Immature natural killer cell (primary cell): Measurements from ENCODE around the gene SERPINC1. TPM values are rescaled to one million over a fixed set of nuclear protein-coding genes. Genes with fewer than 3 reads are reported as not detected.
"Not testable (repeated sequence)": the region's sequence is repeated elsewhere in the genome, so short reads cannot be mapped to it uniquely, and the experiment has no call there.

ENCODE experiments used
- DNase-seq, 3 donors: peaks; one replicate each; pipeline ENCODE4 v3.0.0; 2022; ENCODE audit warnings: mixed read lengths in 1 of 3
- H3K27ac Mint-ChIP-seq, 6 donors: one replicate each; pipeline ENCODE4 v1.8.0; 2020; ENCODE audit warnings: mixed read lengths in 6 of 6, mild to moderate bottlenecking in 5 of 6, inconsistent platforms in 4 of 6, moderate library complexity in 3 of 6
- H3K27me3 Mint-ChIP-seq, 3 donors: one replicate each; pipeline ENCODE4 v1.8.0; 2020 to 2021; ENCODE audit warnings: low read depth in 3 of 3, mild to moderate bottlenecking in 3 of 3, mixed read lengths in 3 of 3, moderate library complexity in 3 of 3, inconsistent platforms in 1 of 3
- H3K36me3 Mint-ChIP-seq, 3 donors: one replicate each; pipeline ENCODE4 v1.8.0; 2020; ENCODE audit warnings: mixed read lengths in 3 of 3, inconsistent platforms in 2 of 3, mild to moderate bottlenecking in 2 of 3
- H3K4me1 Mint-ChIP-seq, 2 donors: one replicate each; pipeline ENCODE4 v1.8.0; 2020; ENCODE audit warnings: inconsistent platforms in 2 of 2, mild to moderate bottlenecking in 2 of 2, mixed read lengths in 2 of 2, moderate library complexity in 1 of 2
- H3K4me3 Mint-ChIP-seq, 5 donors: one replicate each; pipeline ENCODE4 v1.8.0; 2020; ENCODE audit warnings: mild to moderate bottlenecking in 5 of 5, mixed read lengths in 5 of 5, inconsistent platforms in 3 of 5, moderate library complexity in 3 of 5
- H3K9me3 Mint-ChIP-seq, 6 donors: one replicate each; pipeline ENCODE4 v1.8.0; 2020; ENCODE audit warnings: mild to moderate bottlenecking in 6 of 6, mixed read lengths in 6 of 6, inconsistent platforms in 4 of 6, moderate library complexity in 3 of 6
- polyA plus RNA-seq, 3 donors: library from polyadenylated mRNA; unstranded; fragments of 300-500 nt; fragmentation: Illumina TruSeq; gene quantifications; one replicate each; pipeline ENCODE4 v1.2.3, GENCODE V29; 2021

Gene SERPINC1
- polyA plus RNA-seq, 3 donors from 2014 or later, result 0.62 TPM; not detected in 2

DNA sequence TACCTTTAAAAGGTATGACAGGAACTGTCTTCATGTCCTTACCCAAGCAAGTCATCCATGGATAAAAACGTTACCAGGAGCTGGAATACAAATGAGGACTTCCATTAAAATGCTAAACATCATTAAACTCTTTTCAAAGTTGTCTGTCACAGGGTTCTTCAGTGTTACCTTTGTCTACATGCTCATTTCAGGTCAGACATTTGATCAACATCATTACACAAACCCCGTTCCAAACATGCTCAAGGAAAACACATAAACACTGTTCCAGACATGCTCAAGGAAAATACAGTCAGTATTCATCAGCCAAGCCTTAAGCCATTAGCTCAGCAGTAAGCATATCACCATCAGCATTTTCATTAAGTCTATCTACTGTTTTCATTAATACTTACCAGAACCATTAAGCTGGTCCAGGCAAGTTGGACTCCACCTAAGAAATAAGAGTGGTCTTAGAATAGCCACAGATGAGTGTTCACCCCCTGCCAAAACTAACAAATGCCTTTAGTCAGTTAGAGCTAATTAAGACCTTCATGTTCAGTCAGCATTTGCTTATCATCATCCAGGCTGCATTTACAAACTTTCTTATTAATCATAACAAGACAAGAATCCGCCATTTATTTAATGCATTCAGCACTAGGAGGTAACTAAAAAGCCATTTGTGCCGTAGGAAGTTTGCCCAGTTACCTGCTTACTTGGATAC, 51.5 kb downstream of the SERPINC1 start:
- Mint-ChIP-seq H3K4me1 (peaks cover 52 to 65% of the 10 kb centered on the region in 2 donors), H3K9me3 (no peaks in the 10 kb centered on the region), H3K27me3 (peaks cover 7 to 20% (median 8%) of the 10 kb centered on the region in 3 donors), H3K4me3 (peak overlapping the region; percentile 45 to 97 (median 94)), H3K36me3 (peaks cover 19 to 36% (median 30%) of the 10 kb centered on the region in 3 donors), H3K27ac (peak overlapping the region; percentile 52 to 100 (median 95))
- DNase-seq, result no peak

DNA sequence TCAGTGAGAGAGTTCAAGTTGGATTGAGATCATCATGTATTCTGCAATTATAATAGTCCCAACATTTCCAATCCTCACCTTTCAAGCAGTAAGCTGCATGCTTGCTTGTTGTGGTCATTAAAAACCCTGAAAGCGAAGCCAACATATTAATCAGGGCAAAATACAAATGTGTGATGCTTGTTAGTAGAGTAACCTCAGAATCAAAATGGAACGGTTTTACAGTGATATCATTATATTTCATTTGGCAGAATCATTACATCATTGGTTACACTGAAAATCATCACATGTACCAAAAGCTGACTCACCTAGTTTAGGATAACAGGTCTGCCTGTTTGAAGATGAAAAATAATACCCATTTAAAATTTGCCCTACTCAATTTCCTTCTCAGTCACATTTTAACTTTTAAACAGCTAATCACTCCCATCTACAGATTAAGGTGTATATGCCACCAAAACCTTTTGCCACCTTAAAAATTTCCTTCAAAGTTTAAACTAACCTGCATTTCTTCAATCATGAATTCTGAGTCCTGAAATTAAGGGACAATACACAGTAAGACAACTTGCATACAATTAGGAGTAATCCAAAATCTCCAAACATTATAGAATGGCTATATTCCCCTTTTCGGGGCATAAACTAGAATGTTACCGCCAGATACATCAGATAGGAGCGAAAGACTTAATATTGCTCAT, 52.8 kb downstream of the SERPINC1 start:
- Mint-ChIP-seq H3K27me3 (peaks cover 7 to 20% (median 8%) of the 10 kb centered on the region in 3 donors), H3K4me1 (peaks cover 39 to 52% of the 10 kb centered on the region in 2 donors), H3K9me3 (no peaks in the 10 kb centered on the region), H3K36me3 (peaks cover 14 to 37% (median 32%) of the 10 kb centered on the region in 3 donors), H3K27ac (peak overlapping the region; percentile 24 to 86 (median 41)), H3K4me3 (peak overlapping the region in 2 of 5 donors; percentile 6 to 68)
- no peak for DNase-seq

DNA sequence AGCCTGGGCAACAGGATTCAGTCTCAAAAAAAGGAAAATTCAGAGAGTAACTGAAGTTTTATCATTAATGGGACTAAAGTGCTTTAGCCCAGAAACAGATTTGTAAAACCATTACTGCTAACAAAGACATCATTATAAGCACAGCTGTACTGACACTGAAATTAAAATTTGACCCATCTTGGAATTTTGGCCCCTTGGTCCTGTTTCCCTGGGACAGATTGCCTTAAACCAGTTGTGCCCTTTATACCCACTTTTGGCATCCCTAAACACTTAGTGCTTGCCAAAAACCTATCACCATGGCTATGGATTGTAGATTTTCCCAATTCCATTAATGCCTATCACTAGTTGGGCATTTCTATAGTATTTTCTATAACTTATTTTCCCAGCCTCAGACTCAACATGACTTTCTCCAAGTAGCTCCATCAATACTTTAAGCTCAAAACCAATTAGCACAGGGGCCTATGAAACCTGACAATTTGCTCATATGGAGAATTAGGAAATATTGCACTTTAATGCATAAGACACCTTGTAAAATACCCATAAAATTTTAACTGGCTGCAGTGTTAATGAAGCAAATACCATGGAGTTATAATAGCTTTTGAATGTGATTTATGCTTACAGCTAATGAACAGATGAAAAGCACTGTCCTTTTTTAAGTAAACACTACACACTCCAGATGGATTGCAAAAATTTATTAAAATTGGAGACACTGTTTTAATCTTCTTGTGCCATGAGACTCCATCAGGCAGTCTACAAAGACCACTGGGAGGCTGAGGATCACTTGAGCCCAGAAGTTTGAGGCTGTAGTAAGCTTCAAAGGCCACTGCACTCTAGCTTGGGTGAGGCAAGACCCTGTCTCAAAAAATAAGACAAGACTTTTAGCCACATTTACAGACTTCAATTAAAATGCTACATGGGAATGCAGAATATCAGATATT, 53.6 kb downstream of the SERPINC1 start:
- H3K9me3 Mint-ChIP-seq, result no peaks in the 10 kb centered on the region
- H3K4me3 Mint-ChIP-seq, result peak overlapping the region in 1 of 5 donors; percentile 18
- no peak for DNase-seq
- peaks cover 14 to 37% (median 32%) of the 10 kb centered on the region in 3 donors for H3K36me3 Mint-ChIP-seq
- H3K27me3 Mint-ChIP-seq, result peaks cover 7 to 15% (median 8%) of the 10 kb centered on the region in 3 donors
- peaks cover 31 to 44% of the 10 kb centered on the region in 2 donors for H3K4me1 Mint-ChIP-seq
- H3K27ac Mint-ChIP-seq, result peak overlapping the region in 5 of 6 donors; percentile 18 to 86 (median 30)

DNA sequence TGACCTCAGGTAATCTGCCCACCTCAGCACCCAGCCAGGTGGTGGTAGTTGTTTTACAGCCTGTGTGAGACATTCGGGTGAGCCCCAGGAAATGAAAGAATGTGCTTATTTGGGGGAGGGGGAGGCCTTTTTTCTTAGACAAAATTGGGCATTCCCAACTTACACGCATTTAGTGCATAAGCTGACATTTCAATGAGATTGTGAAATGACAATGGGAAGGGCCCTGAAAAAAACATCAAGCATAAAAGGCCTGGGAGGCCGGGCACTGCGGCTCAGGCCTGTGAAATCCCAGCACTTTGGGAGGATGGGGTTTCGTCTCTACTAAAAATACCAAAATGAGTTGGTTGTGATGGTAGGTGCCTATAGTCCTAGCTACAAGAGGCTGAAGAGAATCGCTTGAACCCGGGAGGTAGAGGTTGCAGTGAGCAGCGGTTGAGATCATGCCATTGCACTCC, 54.3 kb downstream of the SERPINC1 start:
- Mint-ChIP-seq H3K27me3 (peaks cover 4 to 13% (median 4%) of the 10 kb centered on the region in 3 donors), H3K4me3 (no peak overlapping the region), H3K9me3 (no peaks in the 10 kb centered on the region), H3K27ac (peak overlapping the region in 1 of 6 donors; percentile 60), H3K36me3 (peaks cover 19 to 42% (median 35%) of the 10 kb centered on the region in 3 donors), H3K4me1 (peaks cover 31 to 44% of the 10 kb centered on the region in 2 donors)
- DNase-seq, result no peak

DNA sequence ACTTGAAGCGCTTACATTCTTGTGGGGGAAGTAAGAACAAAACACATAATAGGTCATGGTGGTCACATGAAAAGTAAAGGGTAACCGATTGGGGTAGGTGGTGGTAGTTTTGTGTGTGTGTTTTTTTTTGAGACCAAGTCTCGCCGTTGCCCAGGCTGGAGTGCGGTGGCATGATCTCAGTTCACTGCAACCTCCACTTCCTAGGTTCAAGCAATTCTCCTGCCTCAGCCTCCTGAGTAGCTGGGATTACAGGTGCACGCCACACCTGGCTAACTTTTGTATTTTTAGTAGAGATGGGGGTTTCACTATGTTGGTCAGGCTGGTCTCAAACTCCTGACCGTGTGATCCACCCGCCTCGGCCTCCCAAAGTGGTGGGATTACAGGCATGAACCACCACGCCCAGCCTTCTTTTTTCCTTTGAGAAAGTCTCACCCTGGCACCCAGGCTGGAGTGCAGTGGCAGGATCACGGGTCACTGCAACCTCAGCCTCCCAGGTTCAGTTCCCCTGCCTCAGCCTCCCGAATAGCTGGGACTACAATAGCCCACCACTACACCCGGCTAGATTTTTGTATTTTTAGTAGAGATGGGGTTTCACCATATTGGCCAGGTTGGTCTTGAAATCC, 54.9 kb downstream of the SERPINC1 start:
- Mint-ChIP-seq H3K27ac (peak overlapping the region in 2 of 6 donors; percentile 53 to 69), H3K36me3 (peaks cover 20 to 47% (median 38%) of the 10 kb centered on the region in 3 donors), H3K4me1 (peaks cover 29 to 40% of the 10 kb centered on the region in 2 donors)
- not testable (repeated sequence) for H3K27me3 Mint-ChIP-seq, H3K9me3 Mint-ChIP-seq, H3K4me3 Mint-ChIP-seq, DNase-seq

DNA sequence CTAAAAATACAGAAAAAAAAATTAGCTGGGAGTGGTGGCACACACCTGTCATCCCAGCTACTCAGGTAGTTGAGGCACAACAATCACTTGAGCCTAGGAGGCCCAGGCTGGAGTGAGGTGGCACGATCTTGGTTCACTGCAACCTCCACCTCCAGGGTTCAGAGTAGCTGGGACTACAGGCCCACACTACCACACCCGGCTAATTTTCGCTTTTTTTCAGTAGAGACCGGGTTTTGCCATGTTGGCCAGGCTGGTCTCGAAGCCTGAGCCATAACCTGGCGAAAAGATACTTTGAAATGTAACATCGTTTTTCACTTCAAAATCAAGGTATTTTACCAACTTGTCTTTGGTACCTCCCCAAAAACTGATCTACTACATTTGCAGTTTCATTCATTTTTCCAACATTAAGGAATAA, 55.4 kb downstream of the SERPINC1 start:
- Mint-ChIP-seq H3K36me3 (peaks cover 20 to 47% (median 38%) of the 10 kb centered on the region in 3 donors), H3K4me3 (no peak overlapping the region), H3K27me3 (peaks cover 0 to 3% (median 0%) of the 10 kb centered on the region in 3 donors), H3K27ac (peak overlapping the region in 2 of 6 donors; percentile 53 to 69), H3K4me1 (peaks cover 24 to 35% of the 10 kb centered on the region in 2 donors), H3K9me3 (no peaks in the 10 kb centered on the region)
- no peak for DNase-seq

DNA sequence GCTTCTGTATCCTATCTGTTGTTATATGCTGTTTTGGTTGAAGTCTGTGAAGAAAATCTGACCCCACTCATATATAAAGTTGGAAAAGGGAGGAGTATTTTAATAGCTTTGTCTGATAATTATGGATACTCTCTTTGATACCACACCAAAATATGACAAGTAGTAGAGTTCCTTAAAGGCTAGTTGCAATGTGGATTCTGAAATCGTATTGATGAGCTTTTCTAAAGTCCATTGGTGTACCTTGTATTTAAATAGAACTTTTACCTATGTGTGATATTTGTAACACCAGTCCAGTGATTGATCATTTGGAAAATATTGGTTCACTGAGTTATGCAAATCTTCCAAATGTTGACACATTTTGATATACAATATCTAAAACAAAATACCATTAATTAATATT, 57.1 kb downstream of the SERPINC1 start:
- Mint-ChIP-seq H3K4me3 (no peak overlapping the region), H3K27ac (peak overlapping the region in 1 of 6 donors; percentile 23), H3K9me3 (no peaks in the 10 kb centered on the region), H3K36me3 (peaks cover 17 to 42% (median 36%) of the 10 kb centered on the region in 3 donors), H3K27me3 (peaks cover 0 to 3% (median 0%) of the 10 kb centered on the region in 3 donors), H3K4me1 (peaks cover 8 to 19% of the 10 kb centered on the region in 2 donors)
- no peak for DNase-seq

DNA sequence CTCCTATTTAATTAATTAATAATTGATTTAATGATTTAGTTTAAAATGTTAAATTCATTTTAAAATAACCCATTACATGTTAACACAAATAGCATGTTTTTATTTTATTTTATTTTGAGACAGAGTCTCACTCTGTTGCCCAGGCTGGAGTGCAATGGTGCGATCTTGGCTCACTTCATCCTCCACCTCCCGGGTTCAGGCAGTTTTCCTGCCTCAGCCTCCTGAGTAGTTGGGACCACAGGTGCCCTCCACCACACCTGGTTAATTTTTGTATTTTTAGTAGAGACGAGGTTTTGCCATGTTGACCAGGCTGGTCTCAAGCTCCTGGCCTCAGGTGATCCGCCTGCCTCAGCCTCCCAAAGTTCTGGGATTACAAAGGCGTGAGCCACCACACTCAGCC, 57.6 kb downstream of the SERPINC1 start:
- H3K4me3 Mint-ChIP-seq, result not testable (repeated sequence)

DNA sequence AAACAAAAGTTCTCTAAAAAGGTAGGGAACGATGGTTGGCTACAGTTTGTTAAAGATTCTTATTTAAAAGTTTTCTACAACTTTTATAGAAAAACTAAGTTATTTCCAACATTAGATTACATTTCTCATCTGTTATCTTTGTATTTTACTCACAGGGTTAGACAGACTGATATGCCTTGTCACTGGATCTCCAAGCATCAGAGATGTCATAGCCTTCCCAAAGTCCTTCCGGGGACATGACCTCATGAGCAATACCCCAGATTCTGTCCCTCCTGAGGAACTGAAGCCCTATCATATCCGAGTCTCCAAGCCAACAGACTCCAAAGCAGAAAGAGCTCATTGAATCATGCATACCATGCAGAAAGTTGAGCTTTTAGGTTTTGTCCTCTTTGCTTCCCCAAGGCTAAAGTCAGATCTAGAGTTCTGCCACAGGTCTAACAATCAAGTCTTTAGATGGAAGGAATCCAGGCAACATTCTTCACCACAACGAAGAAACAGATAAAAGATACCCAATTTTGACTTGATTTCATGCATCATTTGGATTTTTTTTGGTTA, 59.7 kb downstream of the SERPINC1 start:
- peak overlapping the region in 1 of 6 donors; percentile 26 for H3K27ac Mint-ChIP-seq
- H3K9me3 Mint-ChIP-seq, result no peaks in the 10 kb centered on the region
- DNase-seq, result no peak
- peaks cover 10 to 38% (median 28%) of the 10 kb centered on the region in 3 donors for H3K36me3 Mint-ChIP-seq
- H3K27me3 Mint-ChIP-seq, result peaks cover 0 to 3% (median 2%) of the 10 kb centered on the region in 3 donors
- H3K4me1 Mint-ChIP-seq, result no peaks in the 10 kb centered on the region
- no peak overlapping the region for H3K4me3 Mint-ChIP-seq

More for the DNA sequence above, 57.6 kb downstream of the SERPINC1 start:
- Mint-ChIP-seq H3K4me1 (peaks cover 4 to 13% of the 10 kb centered on the region in 2 donors), H3K36me3 (peaks cover 15 to 42% (median 37%) of the 10 kb centered on the region in 3 donors)
- H3K27me3 Mint-ChIP-seq, H3K9me3 Mint-ChIP-seq, DNase-seq, H3K27ac Mint-ChIP-seq: not testable (repeated sequence)

DNA sequence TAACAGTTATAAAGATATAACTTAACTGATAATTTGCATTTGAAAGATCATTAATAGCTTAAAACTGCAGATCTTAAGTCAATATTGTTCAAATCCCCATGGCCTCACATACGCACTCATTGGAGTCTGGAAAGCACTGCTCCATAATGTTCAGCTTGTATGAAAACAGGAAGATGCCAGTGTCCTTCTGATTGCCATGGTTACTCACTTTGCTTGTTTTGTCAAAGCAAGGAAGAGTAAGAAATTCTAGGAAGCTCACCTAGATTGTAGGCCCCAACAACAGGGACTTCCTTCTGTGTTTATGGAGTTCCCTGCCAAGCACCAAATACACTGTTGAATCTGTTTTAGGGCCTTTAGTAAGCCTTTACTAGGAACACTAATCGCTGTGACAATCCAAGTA, 60.2 kb downstream of the SERPINC1 start:
- Mint-ChIP-seq H3K27ac (no peak overlapping the region), H3K27me3 (peaks cover 0 to 3% (median 2%) of the 10 kb centered on the region in 3 donors), H3K4me3 (no peak overlapping the region), H3K9me3 (no peaks in the 10 kb centered on the region), H3K4me1 (no peaks in the 10 kb centered on the region), H3K36me3 (peaks cover 10 to 39% (median 29%) of the 10 kb centered on the region in 3 donors)
- no peak for DNase-seq

DNA sequence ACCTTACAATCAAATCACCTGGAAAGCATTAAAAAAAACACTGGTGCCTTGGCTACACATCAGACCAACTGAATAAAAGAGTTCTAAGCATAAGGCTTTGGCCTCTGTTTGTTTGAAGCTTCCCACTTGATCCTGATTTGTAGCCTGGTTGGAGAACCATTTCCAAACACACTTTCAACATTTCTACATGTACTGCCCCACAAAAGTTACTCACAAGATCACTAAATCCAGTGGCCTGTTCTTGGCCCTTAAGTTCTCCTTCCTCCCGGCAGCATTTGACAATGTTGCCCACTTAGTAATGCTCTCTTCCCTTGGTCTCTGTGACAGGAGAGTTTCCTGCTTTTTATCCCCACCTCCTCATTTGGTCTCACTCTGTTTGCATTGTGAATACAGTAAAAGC, 61.1 kb downstream of the SERPINC1 start:
- Mint-ChIP-seq H3K27ac (peak overlapping the region in 1 of 6 donors; percentile 18), H3K27me3 (peaks cover 0 to 2% (median 0%) of the 10 kb centered on the region in 3 donors), H3K36me3 (peaks cover 10 to 42% (median 28%) of the 10 kb centered on the region in 3 donors), H3K4me1 (no peaks in the 10 kb centered on the region), H3K9me3 (no peaks in the 10 kb centered on the region), H3K4me3 (no peak overlapping the region)
- no peak for DNase-seq
